Measurements from ENCODE around the gene SPDYE9.
"Not testable (repeated sequence)": the region's sequence is repeated elsewhere in the genome, so short reads cannot be mapped to it uniquely, and the experiment has no call there.

GRCh38 chr7:73057811-73058210 is 28.0 kb downstream of the SPDYE9 start, which contains the start of gene SPDYE11:
- not testable (repeated sequence) for TF ChIP-seq CTCF (IDR thresholded peaks at IDR 0.05; ENCODE audit: borderline replicate concordance, extremely low read depth, low read length, poor library complexity, severe bottlenecking); EZH2 (IDR thresholded peaks at IDR 0.05; ENCODE audit: borderline replicate concordance, low read depth, low read length, severe bottlenecking)
